Activated CD4-positive, alpha-beta T cell treated with anti-CD3 and anti-CD28 coated beads, Interleukin-2, Interleukin-6, amounts not matched to agents 100 ng/mL and 50 ng/mL, durations not matched to agents 16 hours and 8 hours (primary cell): Measurements from ENCODE around the gene AICDA.

ENCODE experiments used
- DNase-seq: peaks from one replicate; pipeline ENCODE4 v3.0.0-alpha.2; 2020

AICDA gene

DNA sequence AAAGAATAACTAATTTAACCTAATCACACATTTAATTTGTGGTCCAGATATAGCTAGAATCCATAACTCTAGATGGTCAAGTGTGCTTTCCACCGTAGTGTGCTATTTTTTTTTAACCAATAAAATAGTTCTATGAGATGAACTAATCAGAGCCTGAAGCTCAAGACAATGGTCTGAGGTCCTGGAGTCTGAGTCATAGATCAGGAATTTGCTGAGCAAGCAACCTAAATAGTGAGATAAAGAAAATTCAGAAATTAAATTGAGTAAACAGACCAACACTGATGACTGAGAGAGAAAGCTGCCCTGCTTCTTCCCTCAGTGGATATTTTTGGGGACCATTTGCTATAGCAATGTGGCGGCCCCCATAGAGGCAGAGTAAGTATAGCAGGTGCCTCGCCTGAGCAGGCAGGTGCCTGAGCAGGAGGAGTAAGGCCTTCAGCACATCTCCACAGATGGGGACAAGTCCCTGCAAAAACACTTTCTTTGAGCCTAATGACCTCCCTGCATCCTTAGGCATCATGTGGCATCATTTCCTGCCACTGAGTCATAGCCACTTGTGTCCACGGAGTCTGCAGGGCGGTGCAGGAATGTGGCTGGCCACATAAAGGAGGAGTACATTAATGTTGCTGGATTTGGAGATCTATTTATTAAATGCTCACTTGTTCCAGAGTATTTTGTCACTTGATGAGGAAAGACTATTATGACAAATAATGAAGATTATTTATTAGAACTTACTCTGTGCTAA is 58.0 kb downstream of the AICDA start:
- DNase-seq = no peak

DNA sequence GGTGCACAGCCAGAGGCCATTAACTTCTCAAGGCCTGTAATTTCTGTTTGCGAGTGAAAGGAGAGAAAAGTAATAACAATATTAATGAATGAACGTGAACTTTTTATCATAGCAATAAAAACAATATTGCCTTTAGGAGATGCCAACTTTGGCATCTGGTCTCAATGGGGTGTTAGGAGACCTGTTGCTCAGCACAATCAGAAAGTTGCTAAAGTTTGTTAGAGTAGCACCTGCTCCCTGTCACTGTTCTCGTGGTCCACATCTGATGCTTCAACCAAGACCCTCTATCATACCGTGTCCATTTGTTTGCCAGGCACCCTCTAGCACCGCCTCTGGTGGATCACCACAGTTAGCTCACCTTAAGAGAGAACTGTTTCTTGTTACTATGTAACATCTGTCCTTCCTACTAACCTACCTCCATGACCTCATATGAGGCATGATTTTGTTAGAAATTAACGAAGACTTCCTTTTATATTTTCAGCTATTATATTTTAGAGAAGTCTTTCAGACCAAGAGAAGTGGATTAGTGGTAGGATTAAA is 59.5 kb downstream of the AICDA start:
- DNase-seq = no peak
